ENCODE data around the gene FGF14. TPM values are rescaled to one million over a fixed set of nuclear protein-coding genes. Genes with fewer than 3 reads are reported as not detected.

Gene FGF14
- total and polyA plus RNA-seq, 9 donors: 0.06 to 4.8 (median 0.60) TPM; not detected in 2

- no peaks in the 10 kb centered on the region for H3K36me3 ChIP-seq
- WGBS, 3 donors: 62 to 76% (median 69%) methylated on average over 7 of the region's 7 CpGs
- no peak for DNase-seq
- H3K27me3 ChIP-seq: no peaks in the 10 kb centered on the region
- no peak overlapping the region for H3K27ac ChIP-seq
- H3K9me3 ChIP-seq: no peaks in the 10 kb centered on the region
- no peak for TF ChIP-seq CTCF (IDR thresholded peaks at IDR 0.05)
- no peak for TF ChIP-seq EP300 (IDR thresholded peaks at IDR 0.05)
- no peak for TF ChIP-seq POLR2A (IDR thresholded peaks at IDR 0.05)
- intact Hi-C loops (cut with DNase I): no loop called here
- no peaks in the 10 kb centered on the region for H3K4me1 ChIP-seq (ENCODE audit: insufficient read depth)
- H3K4me3 ChIP-seq: no peak overlapping the region
Observed at GRCh38 chr13:102236341-102236740, 165.5 kb downstream of the FGF14 start.

DNA sequence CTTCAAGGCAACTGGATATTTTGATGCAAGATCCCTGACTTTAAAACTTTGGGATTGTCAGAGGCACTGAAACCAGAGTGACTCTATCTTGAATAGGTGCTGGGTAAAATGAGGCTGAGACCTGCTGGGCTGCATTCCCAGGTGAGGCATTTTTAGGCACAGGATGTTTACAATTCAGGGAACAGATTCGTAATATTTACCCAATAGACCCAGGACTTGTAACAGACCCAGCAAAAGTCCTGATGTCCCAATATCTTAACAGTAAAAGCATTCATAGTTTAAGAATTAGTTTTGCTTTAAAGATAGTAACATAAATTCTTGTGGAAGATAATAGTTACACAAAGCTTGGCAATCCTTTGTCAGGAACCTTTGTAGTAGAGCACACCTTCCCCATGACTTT, 166.2 kb downstream of the FGF14 start:
- intact Hi-C loops (cut with DNase I): no loop called here
- Histone ChIP-seq H3K9me3 (no peaks in the 10 kb centered on the region), H3K4me1 (ENCODE audit: insufficient read depth) (no peaks in the 10 kb centered on the region), H3K4me3 (no peak overlapping the region), H3K27ac (no peak overlapping the region), H3K27me3 (no peaks in the 10 kb centered on the region), H3K36me3 (no peaks in the 10 kb centered on the region)
- TF ChIP-seq CTCF (IDR thresholded peaks at IDR 0.05): no peak
- DNase-seq: no peak
- 63 to 72% (median 68%) methylated on average over 1 of the region's 1 CpG for WGBS, 3 donors

DNA sequence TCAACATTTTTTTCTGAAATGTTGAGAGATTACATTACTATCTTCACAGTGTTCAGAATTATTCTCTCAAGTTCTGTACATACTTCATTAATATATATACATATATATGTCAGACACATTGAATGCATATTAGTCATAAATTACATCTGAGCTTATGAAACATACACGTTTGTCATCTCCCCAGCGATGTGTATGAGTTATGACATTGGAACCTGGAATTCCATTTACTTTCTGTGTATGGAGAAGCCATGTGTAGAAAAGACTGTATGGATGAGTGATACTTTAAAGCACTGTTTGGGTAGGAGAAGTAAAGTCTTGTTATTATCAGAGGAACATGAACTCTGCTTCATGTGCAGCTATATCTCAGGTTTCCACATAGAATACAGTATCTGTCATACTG, 167.2 kb downstream of the FGF14 start:
- H3K9me3 ChIP-seq: no peaks in the 10 kb centered on the region
- TF ChIP-seq CTCF (IDR thresholded peaks at IDR 0.05) (no peak), POLR2A (IDR thresholded peaks at IDR 0.05) (no peak), EP300 (IDR thresholded peaks at IDR 0.05) (no peak)
- H3K4me1 ChIP-seq (ENCODE audit: insufficient read depth): no peaks in the 10 kb centered on the region
- no peak for DNase-seq
- no peak overlapping the region for H3K27ac ChIP-seq
- no peaks in the 10 kb centered on the region for H3K27me3 ChIP-seq
- no peaks in the 10 kb centered on the region for H3K36me3 ChIP-seq
- intact Hi-C loops (cut with DNase I): no loop called here
- 75 to 86% (median 84%) methylated on average over 2 of the region's 2 CpGs for WGBS, 3 donors
- no peak overlapping the region for H3K4me3 ChIP-seq

GRCh38 chr13:102233566-102234208, 168.2 kb downstream of the FGF14 start:
- TF ChIP-seq CTCF (IDR thresholded peaks at IDR 0.05) (no peak), EP300 (IDR thresholded peaks at IDR 0.05) (no peak), POLR2A (IDR thresholded peaks at IDR 0.05) (no peak)
- Histone ChIP-seq H3K27ac (no peak overlapping the region), H3K9me3 (no peaks in the 10 kb centered on the region), H3K4me1 (ENCODE audit: insufficient read depth) (no peaks in the 10 kb centered on the region), H3K4me3 (no peak overlapping the region), H3K36me3 (no peaks in the 10 kb centered on the region), H3K27me3 (no peaks in the 10 kb centered on the region)
- intact Hi-C loops (cut with DNase I): no loop called here
- DNase-seq: no peak
- WGBS, 3 donors: 68 to 75% (median 71%) methylated on average over 3 of the region's 3 CpGs
